IPS-15b (cell line): ENCODE results near the gene GOLGA5.
"Not testable (repeated sequence)": the region's sequence is repeated elsewhere in the genome, so short reads cannot be mapped to it uniquely, and the experiment has no call there.

Source experiments
- H3K27me3 ChIP-seq: one replicate; pipeline ENCODE4 v1.6.1; 2013; ENCODE audit warnings: low read length; ENCODE audit not compliant: control insufficient read depth, insufficient read depth
- H3K36me3 ChIP-seq: one replicate; pipeline ENCODE4 v1.6.1; 2013; ENCODE audit warnings: low read length; ENCODE audit not compliant: control insufficient read depth, insufficient read depth
- H3K4me1 ChIP-seq: one replicate; pipeline ENCODE4 v1.6.1; 2013; ENCODE audit warnings: mild to moderate bottlenecking, low read length; ENCODE audit not compliant: control insufficient read depth, insufficient read depth
- H3K4me3 ChIP-seq: one replicate; pipeline ENCODE4 v1.5.1; 2013; ENCODE audit warnings: low read depth, low read length
- H3K9ac ChIP-seq: one replicate; pipeline ENCODE4 v1.6.1; 2013; ENCODE audit warnings: low read depth, mild to moderate bottlenecking, low read length
- H3K9me3 ChIP-seq: one replicate; pipeline ENCODE4 v1.6.1; 2013; ENCODE audit warnings: mild to moderate bottlenecking, low read length; ENCODE audit not compliant: control insufficient read depth, insufficient read depth

The GOLGA5 gene

DNA sequence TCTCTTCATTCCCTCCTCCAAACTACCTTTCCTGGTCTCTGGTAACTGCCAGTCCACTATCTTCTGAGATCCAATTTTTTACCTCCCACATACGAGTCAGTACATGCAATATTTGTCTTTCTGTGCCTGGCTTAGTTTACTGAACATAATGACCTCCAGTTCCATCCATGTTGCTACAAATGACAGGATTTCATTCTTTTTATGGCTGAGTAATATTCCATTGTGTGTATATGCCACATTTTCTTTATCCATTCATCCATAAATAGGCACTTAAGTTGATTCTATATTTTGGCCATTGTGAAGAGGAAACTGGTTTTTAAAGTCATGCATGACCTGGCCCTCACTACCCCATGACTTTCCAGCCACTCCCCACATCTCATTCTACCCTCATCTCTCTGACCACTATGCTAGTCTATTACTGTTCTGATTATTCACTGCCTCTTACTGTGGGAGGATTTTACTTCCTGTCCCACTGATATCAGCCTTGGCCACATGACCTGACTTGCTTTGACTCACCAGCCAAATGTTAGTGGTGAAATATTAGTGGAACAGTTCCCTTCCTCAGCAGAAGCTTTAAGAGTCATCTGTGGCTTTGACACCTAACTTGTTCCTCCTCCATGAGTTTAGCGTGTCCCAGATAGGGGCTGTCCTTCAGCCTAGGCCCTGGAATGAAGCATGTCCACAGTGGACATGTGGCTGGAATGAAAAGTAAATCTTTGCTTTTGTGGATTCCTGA is 52.2 kb downstream of the GOLGA5 start:
- Histone ChIP-seq H3K4me1 (no peaks in the 10 kb centered on the region), H3K27me3 (no peaks in the 10 kb centered on the region), H3K9ac (no peak overlapping the region), H3K4me3 (no peak overlapping the region), H3K9me3 (no peaks in the 10 kb centered on the region), H3K36me3 (no peaks in the 10 kb centered on the region)

DNA sequence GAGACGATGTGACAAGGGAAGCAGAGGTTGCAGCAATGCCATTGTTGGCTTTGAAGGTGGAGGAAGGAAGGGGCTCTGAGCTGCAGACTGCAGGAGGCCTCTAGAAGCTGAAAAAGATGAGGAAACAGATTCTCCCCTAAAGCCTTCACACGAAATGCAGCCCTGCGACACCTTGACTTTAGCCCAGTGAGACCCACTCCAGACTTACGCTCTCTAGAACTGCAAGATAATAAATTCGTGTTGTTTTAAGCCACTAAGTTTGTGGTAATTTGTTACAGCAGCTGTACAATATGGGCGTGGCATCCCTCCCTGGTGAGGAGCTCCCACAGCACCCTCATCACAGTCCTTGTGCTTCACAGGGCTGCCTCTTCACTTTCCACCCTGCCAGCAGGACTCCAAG is 53.2 kb downstream of the GOLGA5 start:
- H3K27me3 ChIP-seq, result no peaks in the 10 kb centered on the region
- no peaks in the 10 kb centered on the region for H3K4me1 ChIP-seq
- H3K9ac ChIP-seq, result no peak overlapping the region
- no peaks in the 10 kb centered on the region for H3K9me3 ChIP-seq
- no peak overlapping the region for H3K4me3 ChIP-seq
- H3K36me3 ChIP-seq, result no peaks in the 10 kb centered on the region

DNA sequence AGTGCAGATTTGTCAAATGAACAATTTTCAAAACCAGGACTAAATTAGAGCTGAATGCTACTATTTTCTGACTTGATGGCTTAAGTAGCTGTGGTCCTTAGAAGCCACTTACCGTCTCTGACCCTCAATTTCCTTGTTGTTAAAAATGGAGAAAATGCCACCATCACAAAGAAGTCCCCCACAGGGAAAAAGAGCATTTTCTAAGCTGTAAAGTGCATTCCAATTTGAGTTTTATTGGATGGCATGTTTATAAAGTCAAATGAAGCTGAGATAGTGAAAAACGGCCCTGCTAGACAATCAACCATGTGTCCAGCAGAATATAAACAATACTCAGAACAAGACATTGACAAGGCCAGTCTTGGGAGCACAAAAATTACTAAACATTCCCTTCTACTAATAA is 53.6 kb downstream of the GOLGA5 start:
- Histone ChIP-seq H3K4me3 (no peak overlapping the region), H3K9me3 (no peaks in the 10 kb centered on the region), H3K4me1 (no peaks in the 10 kb centered on the region), H3K27me3 (no peaks in the 10 kb centered on the region), H3K36me3 (no peaks in the 10 kb centered on the region), H3K9ac (no peak overlapping the region)

DNA sequence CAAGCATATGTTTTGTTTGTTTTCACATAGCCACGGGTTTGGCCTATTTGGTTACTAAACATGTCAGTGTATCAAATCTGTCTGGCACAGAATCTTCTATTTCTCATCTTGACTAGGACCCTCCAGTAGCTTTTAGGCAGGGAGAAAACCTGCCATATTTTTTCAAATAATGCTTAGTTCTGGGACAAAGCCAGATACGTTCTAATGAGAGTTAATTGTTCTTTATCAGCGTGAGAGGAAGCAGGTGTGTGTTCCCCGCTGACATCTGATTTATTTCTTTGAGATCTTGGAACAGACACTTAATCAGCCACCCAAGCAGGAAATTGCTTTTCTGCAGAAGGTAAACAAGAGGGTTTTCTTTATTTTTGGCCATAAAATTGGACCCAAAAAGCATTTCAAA is 54.8 kb downstream of the GOLGA5 start:
- Histone ChIP-seq H3K4me3 (no peak overlapping the region), H3K9ac (no peak overlapping the region), H3K36me3 (no peaks in the 10 kb centered on the region), H3K27me3 (no peaks in the 10 kb centered on the region), H3K4me1 (no peaks in the 10 kb centered on the region), H3K9me3 (no peaks in the 10 kb centered on the region)

DNA sequence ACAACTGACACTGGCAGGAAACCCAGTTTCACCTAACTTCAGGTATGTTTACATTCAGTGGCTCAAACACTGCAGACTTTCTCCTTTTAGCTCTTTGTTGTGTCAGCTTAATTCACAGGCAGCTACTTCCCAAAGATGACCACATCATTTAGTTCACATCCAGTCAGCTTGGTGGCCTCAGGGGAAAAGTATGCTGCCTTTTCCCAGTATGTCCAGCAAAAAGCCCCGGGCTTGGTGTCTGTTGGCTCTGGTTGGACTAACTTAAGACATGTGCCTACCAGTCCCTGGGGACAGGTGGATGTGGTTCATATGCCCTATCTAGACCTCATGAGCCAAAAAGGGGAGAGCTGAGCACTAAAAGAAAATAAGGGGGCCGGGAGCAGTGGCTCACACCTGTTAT is 56.4 kb downstream of the GOLGA5 start:
- no peaks in the 10 kb centered on the region for H3K27me3 ChIP-seq
- H3K4me1 ChIP-seq, result no peaks in the 10 kb centered on the region
- no peaks in the 10 kb centered on the region for H3K9me3 ChIP-seq
- H3K4me3 ChIP-seq, result no peak overlapping the region
- H3K9ac ChIP-seq, result no peak overlapping the region
- no peaks in the 10 kb centered on the region for H3K36me3 ChIP-seq

DNA sequence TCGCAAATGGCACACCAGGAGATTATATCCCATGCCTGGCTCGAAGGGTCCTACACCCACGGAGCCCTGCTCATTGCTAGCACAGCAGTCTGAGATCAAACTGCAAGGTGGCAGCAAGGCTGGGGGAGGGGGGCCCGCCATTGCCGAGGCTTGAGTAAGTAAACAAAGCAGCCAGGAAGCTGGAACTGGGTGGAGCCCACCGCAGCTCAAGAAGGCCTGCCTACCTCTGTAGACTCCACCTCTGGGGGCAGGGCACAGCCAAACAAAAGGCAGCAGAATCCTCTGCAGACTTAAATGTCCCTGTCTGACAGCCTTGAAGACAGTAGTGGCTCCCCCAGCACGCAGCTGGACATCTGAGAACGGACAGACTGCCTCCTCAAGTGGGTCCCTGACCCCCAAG is 59.0 kb downstream of the GOLGA5 start:
- H3K9ac ChIP-seq, H3K36me3 ChIP-seq, H3K4me1 ChIP-seq, H3K4me3 ChIP-seq, H3K9me3 ChIP-seq, H3K27me3 ChIP-seq: not testable (repeated sequence)

DNA sequence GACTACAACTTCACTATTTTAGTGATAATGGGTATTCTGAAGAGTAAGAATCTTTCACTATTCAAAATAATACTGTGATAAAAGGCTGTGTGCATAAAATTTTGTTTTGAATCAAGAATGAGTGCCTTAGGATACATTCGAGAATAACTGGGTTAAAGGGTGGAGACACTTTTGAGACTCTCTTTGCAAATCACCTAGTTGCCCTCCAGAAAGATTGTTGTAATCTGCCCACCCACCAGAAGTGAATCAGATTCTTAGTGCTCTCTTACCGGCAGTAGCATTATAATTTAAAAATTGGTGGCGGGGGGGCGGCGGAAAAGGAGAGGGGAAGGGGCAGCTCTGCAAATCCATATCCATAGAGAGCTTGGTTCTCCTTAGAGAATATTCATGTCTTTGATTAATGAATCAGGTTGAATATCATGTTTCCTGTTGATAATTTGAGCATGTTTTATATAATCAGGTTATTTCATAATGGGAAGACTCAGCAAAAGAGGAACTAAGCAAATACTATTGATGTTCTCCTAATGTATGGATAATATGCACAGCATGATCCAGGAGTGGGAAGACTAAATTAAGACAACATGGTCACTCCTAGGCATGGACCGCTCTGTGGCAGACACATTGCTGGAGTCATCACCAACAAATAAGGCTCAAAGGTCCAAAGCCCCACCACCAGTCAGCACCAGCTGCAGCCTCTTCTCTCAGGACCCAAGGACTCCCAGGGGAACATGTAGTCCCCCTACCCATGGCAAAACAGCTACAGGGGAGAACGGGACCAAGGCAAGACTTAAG is 66.1 kb downstream of the GOLGA5 start:
- Histone ChIP-seq H3K4me1 (no peaks in the 10 kb centered on the region), H3K36me3 (no peaks in the 10 kb centered on the region), H3K27me3 (no peaks in the 10 kb centered on the region), H3K9ac (no peak overlapping the region), H3K9me3 (no peaks in the 10 kb centered on the region), H3K4me3 (no peak overlapping the region)

DNA sequence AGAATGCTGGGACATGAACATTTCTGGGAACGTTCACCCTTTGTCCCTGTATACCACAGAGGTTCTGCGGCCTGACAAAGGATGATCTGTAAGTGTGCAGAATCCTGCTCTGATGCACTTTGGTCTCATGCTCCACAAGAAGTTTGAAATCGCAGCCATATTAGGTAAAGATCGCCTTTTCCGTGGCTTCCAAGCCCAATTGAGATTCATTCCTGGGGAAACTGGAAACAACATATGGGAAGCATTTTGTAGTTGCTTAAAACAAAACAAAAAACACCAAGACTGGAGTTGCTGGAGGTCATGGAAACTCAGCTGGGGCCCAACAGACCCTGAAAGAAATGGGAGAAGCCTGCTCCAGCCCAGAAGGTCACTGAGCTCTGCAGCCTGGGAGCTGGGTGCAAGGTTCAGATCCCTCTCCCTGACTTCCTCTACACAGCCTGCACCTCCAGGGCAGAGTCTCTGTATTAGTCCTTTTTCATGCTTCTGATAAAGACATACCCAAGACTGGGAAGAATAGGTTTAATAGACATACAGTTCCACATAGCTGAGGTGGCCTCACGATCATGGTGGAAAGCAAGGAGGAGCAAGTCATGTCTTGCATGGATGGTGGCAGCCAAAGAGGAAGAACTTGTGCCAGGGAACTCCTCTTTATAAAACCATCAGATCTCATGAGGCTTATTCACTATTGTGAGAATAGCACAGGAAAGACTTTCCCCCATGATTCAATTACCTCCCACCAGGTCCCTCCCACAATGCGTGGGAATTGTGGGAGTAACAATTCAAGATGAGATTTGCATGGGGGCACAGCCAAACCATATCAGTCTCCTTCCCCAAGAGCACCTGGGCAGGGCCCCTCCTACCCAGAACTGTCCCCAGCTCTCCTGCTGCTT is 68.0 kb downstream of the GOLGA5 start:
- H3K4me3 ChIP-seq, result no peak overlapping the region
- H3K9me3 ChIP-seq, result no peaks in the 10 kb centered on the region
- H3K36me3 ChIP-seq, result no peaks in the 10 kb centered on the region
- no peaks in the 10 kb centered on the region for H3K4me1 ChIP-seq
- H3K27me3 ChIP-seq, result no peaks in the 10 kb centered on the region
- no peak overlapping the region for H3K9ac ChIP-seq

DNA sequence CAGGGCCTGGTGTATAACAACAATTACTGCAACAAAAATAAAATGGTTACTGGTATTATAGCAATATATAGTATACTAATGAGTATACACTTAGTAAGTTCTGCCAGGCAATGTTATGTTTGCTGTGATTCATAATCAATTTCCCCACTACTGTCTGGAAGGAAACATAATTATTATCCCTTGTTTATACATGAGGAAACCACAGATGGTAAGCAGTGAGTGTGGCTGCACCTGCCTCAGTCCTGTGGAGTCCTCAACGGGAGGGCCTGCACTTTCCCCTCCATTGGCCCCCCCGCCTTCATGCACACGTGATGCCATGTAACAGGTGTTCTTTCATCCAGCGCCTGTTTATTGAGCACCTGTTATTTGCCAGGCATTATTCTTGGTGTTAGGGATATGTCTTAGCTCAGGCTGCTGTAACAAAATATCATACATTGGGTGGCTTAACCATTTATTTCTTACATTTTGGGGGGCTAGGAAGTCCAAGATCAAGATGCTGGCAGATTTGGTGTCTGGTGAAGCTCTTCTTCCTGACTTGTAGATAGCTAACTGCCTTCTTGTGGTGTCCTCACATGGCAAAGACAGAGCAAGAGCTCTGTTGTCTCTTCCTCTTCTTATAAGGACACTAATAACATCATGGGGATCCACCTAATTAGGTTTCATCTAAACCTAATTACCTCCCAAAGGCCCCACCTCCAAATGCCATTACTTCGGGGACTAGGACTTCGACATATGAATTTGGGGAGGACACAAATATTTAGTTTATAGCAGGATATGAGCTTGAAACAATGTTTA is 69.4 kb downstream of the GOLGA5 start:
- Histone ChIP-seq H3K36me3 (no peaks in the 10 kb centered on the region), H3K4me1 (no peaks in the 10 kb centered on the region), H3K9me3 (no peaks in the 10 kb centered on the region), H3K27me3 (no peaks in the 10 kb centered on the region), H3K4me3 (no peak overlapping the region), H3K9ac (no peak overlapping the region)

DNA sequence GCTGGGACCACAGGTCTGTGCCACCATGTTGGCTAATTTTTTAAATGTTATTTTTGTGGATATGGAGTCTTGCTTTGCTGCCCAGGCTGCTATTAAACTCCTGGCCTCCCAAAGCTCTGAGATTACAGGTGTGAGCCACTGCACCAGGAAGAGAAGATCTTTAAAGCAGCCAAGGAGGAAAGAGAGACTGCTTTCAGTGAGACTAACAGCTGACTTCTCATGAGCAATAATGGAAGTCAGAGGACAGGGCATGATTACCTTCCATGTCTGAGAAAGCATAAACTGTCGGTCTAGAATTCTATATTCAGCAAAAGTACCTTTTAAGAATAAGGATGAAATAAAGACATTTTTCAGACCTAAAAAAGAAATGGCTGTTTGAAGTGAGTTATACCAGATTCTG is 71.6 kb downstream of the GOLGA5 start:
- H3K4me1 ChIP-seq, result no peaks in the 10 kb centered on the region
- no peaks in the 10 kb centered on the region for H3K9me3 ChIP-seq
- H3K9ac ChIP-seq, result no peak overlapping the region
- H3K4me3 ChIP-seq, result no peak overlapping the region
- no peaks in the 10 kb centered on the region for H3K27me3 ChIP-seq
- H3K36me3 ChIP-seq, result no peaks in the 10 kb centered on the region

DNA sequence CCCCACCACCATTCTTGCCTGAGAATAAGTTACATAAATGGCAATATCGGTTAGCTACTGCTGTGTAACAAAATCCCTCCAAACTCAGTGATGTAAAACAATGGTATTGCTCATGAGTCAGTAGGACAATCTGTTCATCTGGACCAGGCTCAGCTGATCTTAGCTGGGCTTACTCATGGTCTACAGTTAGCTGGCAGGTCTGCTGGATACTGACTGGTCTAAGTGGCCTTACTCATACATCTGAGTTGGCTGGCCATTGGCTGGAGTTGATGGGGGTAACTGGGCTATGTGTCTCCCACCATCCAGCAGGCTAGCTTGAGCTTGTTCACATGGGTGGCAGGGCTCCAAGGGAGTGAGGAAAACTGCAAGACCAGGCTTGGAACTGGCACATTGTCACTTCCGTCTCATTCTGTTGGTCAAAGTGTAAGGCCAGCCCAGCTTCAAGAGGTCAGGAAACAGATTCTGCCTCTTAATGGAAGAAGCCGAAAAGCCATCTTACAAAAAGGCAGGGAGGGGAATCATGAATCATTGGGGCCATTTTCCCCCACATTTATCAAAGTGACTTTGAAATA is 72.2 kb downstream of the GOLGA5 start:
- H3K27me3 ChIP-seq, result no peaks in the 10 kb centered on the region
- H3K4me3 ChIP-seq, result no peak overlapping the region
- no peaks in the 10 kb centered on the region for H3K9me3 ChIP-seq
- H3K9ac ChIP-seq, result no peak overlapping the region
- no peaks in the 10 kb centered on the region for H3K36me3 ChIP-seq
- no peaks in the 10 kb centered on the region for H3K4me1 ChIP-seq
